AG04449 (cell line): ENCODE measurements around the gene PDSS2.
"Not testable (repeated sequence)": the region's sequence is repeated elsewhere in the genome, so short reads cannot be mapped to it uniquely, and the experiment has no call there.

ENCODE experiments used
- CTCF ChIA-PET: fragments of 350-600 bp; formaldehyde crosslinking; extraction: SDS; loops from one replicate; lab custom pipeline; 2021; ENCODE audit warnings: antibody characterized with exemption; lab: Yijun Ruan, JAX
- POLR2A ChIA-PET: fragments of 400-600, 350-600 bp; formaldehyde crosslinking; extraction: SDS; loops from one replicate; lab custom pipeline; 2020; ENCODE audit warnings: antibody characterized with exemption, inconsistent platforms; lab: Yijun Ruan, JAX
- DNase-seq: peaks from one replicate; pipeline ENCODE4 v3.0.0-alpha.2; 2010; ENCODE audit warnings: low read depth, low spot score
- H3K4me3 ChIP-seq: 2 replicates; pipeline ENCODE4 v1.5.1; 2011; ENCODE audit warnings: low read depth, mild to moderate bottlenecking, control low read depth, low read length
- TF ChIP-seq, protein P1 (sequence below): IDR thresholded peaks from one replicate; pipeline ENCODE4 v1.5.1; 2011; ENCODE audit warnings: mild to moderate bottlenecking, moderate library complexity, low read length, control low read depth, inconsistent platforms; ENCODE audit not compliant: insufficient read depth; ENCODE audit errors: missing control alignments

The PDSS2 gene

DNA sequence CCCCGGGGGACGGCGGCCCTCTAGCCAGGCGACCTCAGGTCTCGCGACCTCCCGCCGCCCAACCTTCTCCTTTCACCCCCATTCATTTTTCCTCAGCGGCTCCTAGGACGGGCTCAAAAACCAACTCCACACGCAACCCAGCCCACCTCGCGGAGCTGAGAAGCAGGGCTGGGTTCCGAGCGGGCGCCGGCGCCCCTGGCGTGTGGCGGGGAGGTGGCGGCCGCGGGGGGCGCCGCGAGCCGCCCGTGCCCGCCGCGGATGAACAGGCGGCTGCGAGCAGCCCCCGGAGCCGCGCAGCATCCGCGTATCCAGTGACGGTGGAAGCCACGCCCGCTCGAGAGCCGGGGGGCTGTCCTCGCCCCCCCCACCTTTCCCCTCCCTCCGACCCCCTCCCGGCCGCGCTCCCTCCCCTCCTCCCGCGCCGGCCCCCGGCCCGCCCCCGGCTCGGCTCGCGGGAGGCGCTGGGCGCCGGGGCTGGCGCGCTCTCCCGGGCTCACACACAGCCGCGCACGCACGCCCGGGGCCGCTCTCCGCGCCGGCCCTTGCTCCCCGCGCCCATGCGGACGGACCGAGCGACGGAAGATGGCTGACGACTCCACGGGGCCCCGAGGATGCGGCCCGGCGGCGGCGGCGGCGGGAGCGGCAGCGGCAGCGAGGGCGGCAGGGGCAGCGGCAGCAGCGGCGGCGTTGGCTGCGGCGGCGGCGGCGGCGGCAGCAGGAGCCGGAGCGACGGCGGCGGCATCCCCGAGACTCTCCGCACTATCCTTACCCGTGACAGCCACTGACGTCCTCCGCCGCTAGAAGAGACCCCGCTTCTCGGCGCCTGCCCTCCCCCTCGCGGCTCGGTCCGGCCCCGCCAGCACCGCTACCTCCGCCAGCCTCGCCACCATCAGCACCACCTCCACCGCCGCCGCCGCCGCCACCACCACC, 30.5 kb upstream of the PDSS2 start, which contains the start of gene SOBP:
TSS of gene SOBP (plus strand) at position 482 of the 930 bp plus-strand sequence. CDS start 500 bp downstream, outside the sequence.
- POLR2A ChIA-PET: interaction anchor here (1.0 kb wide), 1 partner anchor 30 kb away, joined by 3 read pairs; the partner anchor contains the start of gene PDSS2

DNA sequence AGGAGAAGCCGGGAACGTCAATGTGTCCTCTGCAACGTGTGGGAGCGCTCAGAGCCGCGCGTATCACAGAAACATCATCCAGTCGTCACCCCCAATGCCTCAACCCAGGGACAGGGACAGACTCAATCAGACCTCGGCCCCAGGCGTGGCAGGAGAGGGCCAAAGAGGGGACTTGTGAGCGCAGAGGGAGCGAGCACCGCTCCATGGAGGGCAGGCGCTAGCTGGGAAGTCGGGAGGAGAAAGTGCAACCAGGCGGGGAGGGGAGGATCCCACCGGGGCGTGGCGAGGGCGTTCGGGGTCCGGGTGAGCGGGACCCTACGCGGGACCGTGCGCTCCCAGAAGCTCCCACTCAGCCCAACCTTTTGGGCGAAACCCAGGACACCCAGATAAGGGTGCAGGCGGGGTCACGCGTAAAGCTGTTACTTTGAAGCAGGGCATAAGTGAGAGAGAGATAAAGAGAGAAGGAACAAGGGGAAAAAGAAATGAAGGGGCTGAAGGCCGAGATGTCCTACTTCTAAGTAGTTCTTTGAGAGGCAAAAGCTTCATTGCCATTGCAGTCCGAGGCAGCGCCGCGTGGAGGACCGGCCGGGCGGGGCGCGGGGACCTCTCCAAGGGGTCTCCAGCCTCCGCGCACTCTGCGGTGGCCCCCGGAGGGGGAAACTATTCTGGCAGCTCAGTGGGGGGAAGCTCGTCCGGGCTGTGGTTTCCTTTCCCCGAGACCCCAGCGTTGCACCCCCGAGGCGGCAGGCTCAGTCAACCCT, 29.7 kb upstream of the PDSS2 start:
- DNase-seq: no peak
- POLR2A ChIA-PET: no interaction called here
- CTCF ChIA-PET: interaction anchor here (1.4 to 2.2 kb wide), 2 partner anchors 171 to 215 kb away, joined by 3 to 8 read pairs; no protein-coding TSS in a partner anchor
- H3K4me3 ChIP-seq: peak overlapping the region; percentile 63
- TF ChIP-seq, protein P1, sequence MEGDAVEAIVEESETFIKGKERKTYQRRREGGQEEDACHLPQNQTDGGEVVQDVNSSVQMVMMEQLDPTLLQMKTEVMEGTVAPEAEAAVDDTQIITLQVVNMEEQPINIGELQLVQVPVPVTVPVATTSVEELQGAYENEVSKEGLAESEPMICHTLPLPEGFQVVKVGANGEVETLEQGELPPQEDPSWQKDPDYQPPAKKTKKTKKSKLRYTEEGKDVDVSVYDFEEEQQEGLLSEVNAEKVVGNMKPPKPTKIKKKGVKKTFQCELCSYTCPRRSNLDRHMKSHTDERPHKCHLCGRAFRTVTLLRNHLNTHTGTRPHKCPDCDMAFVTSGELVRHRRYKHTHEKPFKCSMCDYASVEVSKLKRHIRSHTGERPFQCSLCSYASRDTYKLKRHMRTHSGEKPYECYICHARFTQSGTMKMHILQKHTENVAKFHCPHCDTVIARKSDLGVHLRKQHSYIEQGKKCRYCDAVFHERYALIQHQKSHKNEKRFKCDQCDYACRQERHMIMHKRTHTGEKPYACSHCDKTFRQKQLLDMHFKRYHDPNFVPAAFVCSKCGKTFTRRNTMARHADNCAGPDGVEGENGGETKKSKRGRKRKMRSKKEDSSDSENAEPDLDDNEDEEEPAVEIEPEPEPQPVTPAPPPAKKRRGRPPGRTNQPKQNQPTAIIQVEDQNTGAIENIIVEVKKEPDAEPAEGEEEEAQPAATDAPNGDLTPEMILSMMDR: no peak

More for the DNA sequence above, 30.5 kb upstream of the PDSS2 start, which contains the start of gene SOBP:
- TF ChIP-seq, protein P1: no peak
- peak within 1 kb of the TSS; percentile 63 for H3K4me3 ChIP-seq
- DNase-seq: no peak
- CTCF ChIA-PET: interaction anchor here (2.2 kb wide), 1 partner anchor 172 kb away, joined by 8 read pairs; no protein-coding TSS in a partner anchor

DNA sequence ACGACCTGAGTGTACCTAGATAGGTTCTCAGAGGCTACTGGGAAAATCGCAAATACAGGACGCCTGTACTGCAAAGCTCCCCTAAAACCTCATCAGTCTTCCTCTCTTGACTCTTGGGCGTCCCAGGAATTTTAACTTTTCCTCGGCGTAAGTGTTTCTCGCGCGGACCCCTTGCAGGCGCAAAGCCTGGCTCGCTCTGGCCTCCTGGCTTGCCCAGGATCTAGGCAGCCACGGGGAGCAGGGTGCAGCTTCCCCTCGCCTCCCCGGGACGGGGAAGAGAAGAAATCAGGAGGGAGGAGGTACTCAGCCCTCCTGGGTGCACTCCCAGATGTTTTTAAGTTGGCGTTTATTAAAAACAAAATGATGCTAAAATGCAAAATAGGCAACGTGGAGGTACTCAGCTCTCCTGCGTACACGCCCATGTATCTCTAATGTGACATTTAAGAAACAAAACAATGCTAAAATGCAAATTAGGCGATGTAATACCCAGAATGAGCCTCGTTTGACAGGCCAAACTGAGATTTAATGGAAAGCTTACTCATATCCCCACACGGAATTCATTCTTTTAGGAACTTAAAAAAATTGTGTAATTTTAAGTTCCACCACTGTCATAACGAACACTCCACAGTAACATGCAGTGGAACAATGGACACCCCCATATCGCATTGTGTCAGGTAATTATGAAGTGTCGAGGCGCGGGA, 29.0 kb upstream of the PDSS2 start:
- CTCF ChIA-PET: interaction anchor here (1.4 to 2.5 kb wide), 2 partner anchors 170 to 216 kb away, joined by 3 to 7 read pairs; no protein-coding TSS in a partner anchor
- H3K4me3 ChIP-seq: peak overlapping the region; percentile 63
- DNase-seq: no peak
- TF ChIP-seq, protein P1: no peak
- POLR2A ChIA-PET: no interaction called here

DNA sequence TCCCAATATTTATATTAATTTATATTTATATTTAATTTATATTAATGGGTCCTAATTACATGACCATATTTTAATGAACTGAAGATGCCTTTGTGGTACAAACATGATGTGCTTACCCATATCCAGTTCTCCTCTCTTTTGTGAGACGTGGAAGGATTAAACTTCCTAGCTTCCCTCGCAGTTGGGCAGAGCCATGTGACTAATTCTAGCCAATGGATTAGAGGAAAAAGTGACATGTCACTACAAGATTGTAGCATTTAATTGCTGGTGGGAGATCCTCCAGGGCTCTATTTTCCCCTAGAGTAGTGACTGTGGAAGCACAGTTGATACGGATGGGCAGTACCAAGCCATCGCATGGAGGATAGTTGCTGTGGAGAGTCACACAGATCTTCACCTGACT, 25.8 kb upstream of the PDSS2 start:
- DNase-seq: no peak
- ChIA-PET POLR2A (interaction anchor here (0.5 kb wide), 1 partner anchor 23 kb away, joined by 3 read pairs; no protein-coding TSS in a partner anchor), CTCF (no interaction called here)
- TF ChIP-seq, protein P1: no peak
- H3K4me3 ChIP-seq: no peak overlapping the region

DNA sequence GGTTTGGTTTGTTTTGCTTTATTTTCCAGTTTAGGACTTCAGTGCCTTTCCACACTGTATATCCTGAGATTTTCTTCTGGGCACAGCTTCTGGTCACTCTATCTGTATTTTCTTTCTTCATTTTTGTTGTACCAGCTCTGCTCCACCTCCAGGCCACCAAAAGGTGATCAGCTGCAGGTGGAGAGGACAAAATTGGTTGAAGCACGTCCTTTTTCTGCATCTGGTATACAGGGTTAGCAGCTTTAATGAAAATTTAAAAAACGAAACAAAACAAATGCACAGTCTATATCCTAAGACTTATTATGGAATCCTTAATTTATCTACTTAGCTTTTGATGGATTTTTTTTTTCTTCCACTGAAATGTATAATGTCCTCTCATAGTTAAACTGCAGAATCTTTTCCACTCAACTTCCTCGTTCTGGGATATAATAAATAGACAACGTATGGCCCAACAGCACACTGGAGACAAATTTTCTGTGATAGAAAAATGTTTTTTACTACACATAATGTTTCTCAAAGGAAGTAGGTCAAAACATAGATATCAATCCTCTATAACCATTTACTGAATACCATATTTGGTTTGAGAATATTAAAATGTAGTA, 19.8 kb upstream of the PDSS2 start:
- TF ChIP-seq, protein P1: no peak
- ChIA-PET CTCF (no interaction called here), POLR2A (no interaction called here)
- H3K4me3 ChIP-seq: no peak overlapping the region
- DNase-seq: no peak

DNA sequence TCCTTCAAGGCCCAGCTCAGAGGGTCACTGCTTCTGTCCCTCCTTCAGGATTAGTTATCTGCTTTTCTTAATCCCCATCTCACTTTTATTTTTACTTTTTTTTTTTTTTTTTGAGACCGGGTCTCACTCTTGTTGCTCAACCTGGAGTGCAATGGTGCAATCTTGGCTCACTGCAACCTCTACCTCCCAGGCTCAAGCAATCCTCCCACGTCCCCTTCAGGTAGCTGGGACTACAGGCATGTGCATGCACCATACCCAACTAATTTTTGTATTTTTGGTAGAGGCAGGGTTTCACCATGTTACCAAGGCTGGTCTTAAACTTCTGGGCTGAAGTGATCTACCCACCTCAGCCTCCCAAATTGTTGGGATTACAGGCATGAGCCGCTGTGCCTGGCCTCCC, 16.5 kb upstream of the PDSS2 start:
- POLR2A ChIA-PET, CTCF ChIA-PET, DNase-seq, H3K4me3 ChIP-seq: not testable (repeated sequence)

DNA sequence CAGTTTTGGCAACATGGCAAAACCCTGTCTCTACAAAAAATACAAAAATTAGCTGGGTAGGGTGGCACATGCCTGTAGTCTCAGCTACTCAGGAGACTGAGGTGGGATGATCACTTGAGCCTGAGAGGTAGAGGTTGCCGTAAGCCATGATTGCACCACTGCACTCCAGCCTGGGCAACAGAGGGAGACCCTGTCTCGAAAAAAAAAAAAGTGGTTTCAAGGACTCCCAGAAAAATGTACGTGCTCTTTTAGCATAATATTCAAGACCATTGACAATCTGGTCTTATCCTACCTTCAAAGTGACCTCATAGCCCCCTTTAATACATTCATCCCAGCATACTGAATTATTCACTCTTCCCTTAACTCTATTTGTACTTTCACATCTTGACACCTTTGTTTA, 16.0 kb upstream of the PDSS2 start:
- DNase-seq, H3K4me3 ChIP-seq, POLR2A ChIA-PET, CTCF ChIA-PET: not testable (repeated sequence)
